ENCODE data around the gene EIF3J.
"Not testable (repeated sequence)": the region's sequence is repeated elsewhere in the genome, so short reads cannot be mapped to it uniquely, and the experiment has no call there.

Gene EIF3J

GRCh38 chr15:44536962-44537734 is at the start of gene EIF3J:
Gene EIF3J (plus strand): TSS chr15:44537147. CDS start chr15:44537195, 48 bp downstream.
- DNase-seq (ENCODE audit: low spot score), result peak; percentile 96

- peak; percentile 53 for DNase-seq (ENCODE audit: low spot score)
These were observed 47.5 kb upstream of the EIF3J start for GRCh38 chr15:44489464-44489863.

GRCh38 chr15:44490622-44491021 is 46.3 kb upstream of the EIF3J start:
- DNase-seq (ENCODE audit: low spot score), result no peak

GRCh38 chr15:44492040-44492439 is 44.9 kb upstream of the EIF3J start:
- no peak for DNase-seq (ENCODE audit: low spot score)

- no peak for DNase-seq (ENCODE audit: low spot score)
These were observed 44.3 kb upstream of the EIF3J start for GRCh38 chr15:44492672-44493071.

GRCh38 chr15:44495562-44495961 is 41.4 kb upstream of the EIF3J start:
- no peak for DNase-seq (ENCODE audit: low spot score)

- DNase-seq (ENCODE audit: low spot score), result peak; percentile 61
These were observed 36.4 kb upstream of the EIF3J start for GRCh38 chr15:44500555-44500954.

- DNase-seq (ENCODE audit: low spot score), result peak; percentile 51
These were observed 35.1 kb upstream of the EIF3J start for GRCh38 chr15:44501768-44502366.

- no peak for DNase-seq (ENCODE audit: low spot score)
These were observed 20.5 kb upstream of the EIF3J start for GRCh38 chr15:44516436-44516835.

GRCh38 chr15:44519537-44519936 is 17.4 kb upstream of the EIF3J start:
- no peak for DNase-seq (ENCODE audit: low spot score)

- no peak for DNase-seq (ENCODE audit: low spot score)
These were observed 11.9 kb upstream of the EIF3J start for GRCh38 chr15:44525018-44525417.

- DNase-seq (ENCODE audit: low spot score), result no peak
These were observed 9.7 kb upstream of the EIF3J start for GRCh38 chr15:44527241-44527640.

GRCh38 chr15:44529864-44530604 is 6.9 kb upstream of the EIF3J start:
- DNase-seq (ENCODE audit: low spot score), result no peak

- DNase-seq (ENCODE audit: low spot score), result no peak
These were observed 6.3 kb upstream of the EIF3J start for GRCh38 chr15:44530653-44531052.

GRCh38 chr15:44532275-44532674 is 4.7 kb upstream of the EIF3J start:
- not testable (repeated sequence) for DNase-seq (ENCODE audit: low spot score)

- no peak for DNase-seq (ENCODE audit: low spot score)
These were observed 4.3 kb upstream of the EIF3J start for GRCh38 chr15:44532689-44533088.

GRCh38 chr15:44535092-44535491 is 1.9 kb upstream of the EIF3J start:
- DNase-seq (ENCODE audit: low spot score), result no peak

GRCh38 chr15:44535523-44536301 is 1.2 kb upstream of the EIF3J start:
- DNase-seq (ENCODE audit: low spot score), result peak; percentile 33

- DNase-seq (ENCODE audit: low spot score), result no peak
These were observed 515 bp upstream of the EIF3J start for GRCh38 chr15:44536302-44536961.

- peak; percentile 25 for DNase-seq (ENCODE audit: low spot score)
These were observed 841 bp downstream of the EIF3J start for GRCh38 chr15:44537735-44538240.

GRCh38 chr15:44541282-44541958 is 4.5 kb downstream of the EIF3J start:
- no peak for DNase-seq (ENCODE audit: low spot score)
